Measurements from ENCODE around the gene CARS1.

DNA sequence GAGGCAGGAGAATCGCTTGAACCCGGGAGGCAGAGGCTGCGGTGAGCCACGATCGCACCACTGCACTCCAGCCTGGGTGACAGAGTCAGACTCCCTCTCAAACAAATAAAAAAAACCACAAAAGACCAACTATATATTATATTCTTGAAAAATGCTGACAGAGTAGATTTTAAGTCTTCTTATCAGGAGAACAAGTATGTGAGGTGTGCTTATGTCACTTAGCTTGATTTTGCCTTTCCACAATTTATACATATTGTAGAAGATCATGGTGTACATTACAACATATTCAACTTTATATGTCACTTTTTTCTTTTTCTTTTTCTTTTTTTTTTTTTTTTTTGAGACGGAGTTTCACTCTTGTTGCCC lies 24.1 kb upstream of the CARS1 start:
- TF ChIP-seq, protein P1, sequence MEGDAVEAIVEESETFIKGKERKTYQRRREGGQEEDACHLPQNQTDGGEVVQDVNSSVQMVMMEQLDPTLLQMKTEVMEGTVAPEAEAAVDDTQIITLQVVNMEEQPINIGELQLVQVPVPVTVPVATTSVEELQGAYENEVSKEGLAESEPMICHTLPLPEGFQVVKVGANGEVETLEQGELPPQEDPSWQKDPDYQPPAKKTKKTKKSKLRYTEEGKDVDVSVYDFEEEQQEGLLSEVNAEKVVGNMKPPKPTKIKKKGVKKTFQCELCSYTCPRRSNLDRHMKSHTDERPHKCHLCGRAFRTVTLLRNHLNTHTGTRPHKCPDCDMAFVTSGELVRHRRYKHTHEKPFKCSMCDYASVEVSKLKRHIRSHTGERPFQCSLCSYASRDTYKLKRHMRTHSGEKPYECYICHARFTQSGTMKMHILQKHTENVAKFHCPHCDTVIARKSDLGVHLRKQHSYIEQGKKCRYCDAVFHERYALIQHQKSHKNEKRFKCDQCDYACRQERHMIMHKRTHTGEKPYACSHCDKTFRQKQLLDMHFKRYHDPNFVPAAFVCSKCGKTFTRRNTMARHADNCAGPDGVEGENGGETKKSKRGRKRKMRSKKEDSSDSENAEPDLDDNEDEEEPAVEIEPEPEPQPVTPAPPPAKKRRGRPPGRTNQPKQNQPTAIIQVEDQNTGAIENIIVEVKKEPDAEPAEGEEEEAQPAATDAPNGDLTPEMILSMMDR (conservative IDR thresholded peaks at IDR 0.05; ENCODE audit: low read length): no peak
- TF ChIP-seq EZH2phosphoT487 (IDR thresholded peaks at IDR 0.05; ENCODE audit: borderline replicate concordance): no peak
